ENCODE measurements around the gene PSMC5. TPM values are rescaled to one million over a fixed set of nuclear protein-coding genes. Genes with fewer than 3 reads are reported as not detected.

PSMC5 gene
- total and polyA plus RNA-seq, 9 of the 15 experiments (the other 6 are each of a cell fraction or from before 2014, with no cell fraction given): 89.2 to 393 (median 161) TPM

GRCh38 chr17:63842540-63843386 lies 15.5 kb downstream of the PSMC5 start, which contains the start of gene SMARCD2 (continued):
- TF ChIP-seq FOXK2 (conservative IDR thresholded peaks at IDR 0.05 in 1 of 2, IDR thresholded peaks at IDR 0.05 in 1 of 2; ENCODE audit: low read depth in 2 of 2): 0 out of 4 replicates have a peak, but pooled peaks have one; percentile 6 to 8
- no peak for TF ChIP-seq HMG20B (CRISPR knock-in tag; IDR thresholded peaks at IDR 0.05)
- peak; percentile 73 for TF ChIP-seq PKNOX1 (IDR thresholded peaks at IDR 0.05)
- peak; percentile 75 to 88 for TF ChIP-seq TBL1XR1 (IDR thresholded peaks at IDR 0.05; ENCODE audit: low read length in 2 of 2)
- TF ChIP-seq ZHX1 (conservative IDR thresholded peaks at IDR 0.05; ENCODE audit: low read length): no peak; the same call in 1 of the 2 replicates
- TF ChIP-seq FOXP1 (CRISPR knock-in tag; IDR thresholded peaks at IDR 0.05): peak; percentile 95
- peak; percentile 76 for TF ChIP-seq NCOA6 (IDR thresholded peaks at IDR 0.05)
- no peak for TF ChIP-seq BCL6 (CRISPR knock-in tag; IDR thresholded peaks at IDR 0.05)
- TF ChIP-seq ZNF318 (IDR thresholded peaks at IDR 0.05; ENCODE audit: borderline replicate concordance in 1 of 2, low read depth in 1 of 2): no peak
- 0 out of 2 replicates have a peak, but pooled peaks have one; percentile 16 for TF ChIP-seq ZNF586 (CRISPR knock-in tag; conservative IDR thresholded peaks at IDR 0.05)
- no peak for TF ChIP-seq TFAM (CRISPR knock-in tag; conservative IDR thresholded peaks at IDR 0.05)
- no peak for TF ChIP-seq KLF10 (CRISPR knock-in tag; IDR thresholded peaks at IDR 0.05)

All from K562 (cell line).